Left kidney (tissue), 2 donors: Measurements from ENCODE around the gene ARL8B. TPM values are rescaled to one million over a fixed set of nuclear protein-coding genes. Genes with fewer than 3 reads are reported as not detected.
"Not testable (repeated sequence)": the region's sequence is repeated elsewhere in the genome, so short reads cannot be mapped to it uniquely, and the experiment has no call there.

Experiments used
- DNase-seq: peaks from one replicate; pipeline ENCODE4 v3.0.0-alpha.2; 2013
- polyA plus RNA-seq: library from polyadenylated mRNA; unstranded; fragments of 120-200 nt; gene quantifications from one replicate; pipeline ENCODE4 v1.2.1, GENCODE V29; 2013; ENCODE audit not compliant: insufficient read length

The ARL8B gene
- polyA plus RNA-seq, 1 donor = 84.3 TPM

GRCh38 chr3:5106371-5106770 lies 15.7 kb upstream of the ARL8B start:
- DNase-seq = not testable (repeated sequence)

- DNase-seq = not testable (repeated sequence)
Measured at GRCh38 chr3:5106933-5107334, 15.2 kb upstream of the ARL8B start.

- no peak for DNase-seq
Measured at GRCh38 chr3:5110337-5110736, 11.8 kb upstream of the ARL8B start.

- DNase-seq = no peak
Measured at GRCh38 chr3:5112043-5112442, 10.0 kb upstream of the ARL8B start.

- DNase-seq = not testable (repeated sequence)
Measured at GRCh38 chr3:5113726-5114125, 8.4 kb upstream of the ARL8B start.

- DNase-seq = no peak
Measured at GRCh38 chr3:5115506-5116162, 6.5 kb upstream of the ARL8B start.

- DNase-seq = no peak
Measured at GRCh38 chr3:5116538-5116937, 5.6 kb upstream of the ARL8B start.

- DNase-seq = no peak
Measured at GRCh38 chr3:5120446-5120845, 1.6 kb upstream of the ARL8B start.

GRCh38 chr3:5122741-5123706 lies 932 bp downstream of the ARL8B start:
- peak; percentile 20 for DNase-seq

- DNase-seq = no peak
Measured at GRCh38 chr3:5123937-5124336, 1.8 kb downstream of the ARL8B start.

- DNase-seq = no peak
Measured at GRCh38 chr3:5126586-5126985, 4.5 kb downstream of the ARL8B start.

GRCh38 chr3:5128849-5129248 lies 6.8 kb downstream of the ARL8B start:
- DNase-seq = no peak

GRCh38 chr3:5133239-5134018 lies 11.3 kb downstream of the ARL8B start:
- DNase-seq = no peak

GRCh38 chr3:5134019-5134391 lies 11.9 kb downstream of the ARL8B start:
- no peak for DNase-seq

GRCh38 chr3:5134499-5134898 lies 12.4 kb downstream of the ARL8B start:
- DNase-seq = no peak

GRCh38 chr3:5136211-5136918 lies 14.3 kb downstream of the ARL8B start:
- DNase-seq = peak; percentile 7

- no peak for DNase-seq
Measured at GRCh38 chr3:5136919-5137429, 14.9 kb downstream of the ARL8B start.

GRCh38 chr3:5138214-5138981 lies 16.3 kb downstream of the ARL8B start:
- no peak for DNase-seq

GRCh38 chr3:5140230-5140621 lies 18.1 kb downstream of the ARL8B start:
- no peak for DNase-seq

- no peak for DNase-seq
Measured at GRCh38 chr3:5140839-5141238, 18.7 kb downstream of the ARL8B start.

GRCh38 chr3:5141760-5142159 lies 19.7 kb downstream of the ARL8B start:
- DNase-seq = no peak
